WERI-Rb-1 (cell line): Measurements from ENCODE around the gene SGPP2.

Source experiments
- DNase-seq: peaks from one replicate; pipeline ENCODE4 v3.0.0-alpha.2; 2020
- H3K27ac ChIP-seq: fragments of 250-450 bp; sonication (Bioruptor Pico); 2 replicates; pipeline ENCODE4 v1.5.1; 2020; ENCODE audit warnings: mild to moderate bottlenecking, moderate library complexity
- H3K27me3 ChIP-seq: fragments of 250-450 bp; sonication (Bioruptor Pico); 2 replicates; pipeline ENCODE4 v1.5.1; 2021; ENCODE audit warnings: mild to moderate bottlenecking, low read depth, moderate library complexity; ENCODE audit not compliant: insufficient read depth, severe bottlenecking
- H3K36me3 ChIP-seq: fragments of 250-450 bp; sonication (Bioruptor Pico); 2 replicates; pipeline ENCODE4 v1.5.1; 2020; ENCODE audit warnings: mild to moderate bottlenecking, moderate library complexity
- H3K4me3 ChIP-seq: 2 replicates; pipeline ENCODE4 v1.5.1; 2011; ENCODE audit warnings: low read depth, mild to moderate bottlenecking, control low read depth, low read length
- H3K9me3 ChIP-seq: fragments of 250-450 bp; sonication (Bioruptor Pico); 2 replicates; pipeline ENCODE4 v1.5.1; 2021; ENCODE audit warnings: mild to moderate bottlenecking, moderate library complexity; ENCODE audit not compliant: severe bottlenecking
- CTCF ChIP-seq: IDR thresholded peaks from 2 replicates; pipeline ENCODE4 v1.5.1; 2011; ENCODE audit warnings: low read depth, mild to moderate bottlenecking, control low read depth, inconsistent platforms, low read length

SGPP2 gene

GRCh38 chr2:222468346-222468745 is 44.0 kb downstream of the SGPP2 start:
- H3K9me3 ChIP-seq, result no peaks in the 10 kb centered on the region
- no peaks in the 10 kb centered on the region for H3K36me3 ChIP-seq
- H3K4me3 ChIP-seq, result no peak overlapping the region
- no peaks in the 10 kb centered on the region for H3K27me3 ChIP-seq
- no peak overlapping the region for H3K27ac ChIP-seq
- DNase-seq, result no peak
- no peak for TF ChIP-seq CTCF

GRCh38 chr2:222470802-222471468 is 46.6 kb downstream of the SGPP2 start:
- Histone ChIP-seq H3K36me3 (no peaks in the 10 kb centered on the region), H3K27me3 (no peaks in the 10 kb centered on the region), H3K9me3 (no peaks in the 10 kb centered on the region), H3K27ac (no peak overlapping the region), H3K4me3 (no peak overlapping the region)
- DNase-seq, result no peak
- no peak for TF ChIP-seq CTCF

GRCh38 chr2:222477962-222478608 is 53.7 kb downstream of the SGPP2 start:
- Histone ChIP-seq H3K27ac (no peak overlapping the region), H3K9me3 (no peaks in the 10 kb centered on the region), H3K27me3 (no peaks in the 10 kb centered on the region), H3K36me3 (no peaks in the 10 kb centered on the region), H3K4me3 (no peak overlapping the region)
- no peak for TF ChIP-seq CTCF
- DNase-seq, result no peak

- H3K27me3 ChIP-seq, result no peaks in the 10 kb centered on the region
- DNase-seq, result no peak
- H3K27ac ChIP-seq, result no peak overlapping the region
- no peaks in the 10 kb centered on the region for H3K9me3 ChIP-seq
- no peak overlapping the region for H3K4me3 ChIP-seq
- TF ChIP-seq CTCF, result no peak
- no peaks in the 10 kb centered on the region for H3K36me3 ChIP-seq
Observed at GRCh38 chr2:222479859-222480258, 55.5 kb downstream of the SGPP2 start.

- no peaks in the 10 kb centered on the region for H3K36me3 ChIP-seq
- DNase-seq, result no peak
- no peak overlapping the region for H3K27ac ChIP-seq
- TF ChIP-seq CTCF, result no peak
- no peaks in the 10 kb centered on the region for H3K9me3 ChIP-seq
- no peak overlapping the region for H3K4me3 ChIP-seq
- H3K27me3 ChIP-seq, result no peaks in the 10 kb centered on the region
Observed at GRCh38 chr2:222480497-222480896, 56.2 kb downstream of the SGPP2 start.
